Esophagus (tissue), 2 donors: Measurements from ENCODE around the gene SOWAHA. TPM values are rescaled to one million over a fixed set of nuclear protein-coding genes. Genes with fewer than 3 reads are reported as not detected.

Source experiments
- H3K27ac ChIP-seq, 2 donors: one replicate each; pipeline ENCODE4 v1.5.1; 2013; ENCODE audit warnings: low read depth in 2 of 2, mild to moderate bottlenecking in 2 of 2, inconsistent platforms in 1 of 2, low read length in 1 of 2, moderate library complexity in 1 of 2
- H3K27me3 ChIP-seq, 2 donors: one replicate each; pipeline ENCODE4 v1.6.1; 2013; ENCODE audit warnings: low read length in 2 of 2, control low read depth in 1 of 2, mild to moderate bottlenecking in 1 of 2; ENCODE audit not compliant: insufficient read depth in 2 of 2, control insufficient read depth in 1 of 2
- H3K36me3 ChIP-seq, 2 donors: one replicate each; pipeline ENCODE4 v1.6.1; 2013; ENCODE audit warnings: low read length in 1 of 2; ENCODE audit not compliant: control insufficient read depth in 2 of 2, insufficient read depth in 2 of 2
- H3K4me1 ChIP-seq, 2 donors: one replicate each; pipeline ENCODE4 v1.6.1; 2013; ENCODE audit warnings: low read length in 1 of 2; ENCODE audit not compliant: control insufficient read depth in 2 of 2, insufficient read depth in 2 of 2
- H3K4me3 ChIP-seq, 2 donors: one replicate each; pipeline ENCODE4 v1.5.1; 2013; ENCODE audit warnings: low read length in 2 of 2, mild to moderate bottlenecking in 2 of 2, low read depth in 1 of 2, moderate library complexity in 1 of 2
- H3K9me3 ChIP-seq, 2 donors: one replicate each; pipeline ENCODE4 v1.6.1; 2013; ENCODE audit warnings: mild to moderate bottlenecking in 2 of 2, low read depth in 1 of 2, low read length in 1 of 2, moderate library complexity in 1 of 2; ENCODE audit not compliant: control insufficient read depth in 2 of 2, insufficient read depth in 1 of 2
- WGBS, 2 donors: extraction: QIAGEN DNeasy Blood & Tissue Kit; methylation state at CpG; one replicate each; pipeline ENCODE4 v1.1.7; 2013; 5-methylcytosine and 5-hydroxymethylcytosine counted together
- polyA plus RNA-seq, 2 donors: library from polyadenylated mRNA; stranded (reverse); fragments of 200-250 nt; gene quantifications; one replicate each; pipeline ENCODE4 v1.2.3, GENCODE V29; 2013
- donor health status: healthy with polysubstance abuse.
- donor health status: Bipolar disorder and iron deficiency.

SOWAHA gene
- polyA plus RNA-seq, 2 donors, result 0.07 to 0.18 TPM

GRCh38 chr5:132839426-132840301 lies 26.6 kb downstream of the SOWAHA start:
- H3K27me3 ChIP-seq, result no peaks in the 10 kb centered on the region
- H3K36me3 ChIP-seq, result no peaks in the 10 kb centered on the region
- no peak overlapping the region for H3K4me3 ChIP-seq
- H3K9me3 ChIP-seq, result no peaks in the 10 kb centered on the region
- H3K27ac ChIP-seq, result peak overlapping the region; percentile 73 to 93
- 42 to 56% methylated on average over 8 of the region's 8 CpGs for WGBS, 2 donors
- H3K4me1 ChIP-seq, result peaks cover 0 to 6% of the 10 kb centered on the region in 2 donors

- no peaks in the 10 kb centered on the region for H3K27me3 ChIP-seq
- peaks cover 0 to 6% of the 10 kb centered on the region in 2 donors for H3K4me1 ChIP-seq
- no peaks in the 10 kb centered on the region for H3K9me3 ChIP-seq
- no peaks in the 10 kb centered on the region for H3K36me3 ChIP-seq
- H3K4me3 ChIP-seq, result no peak overlapping the region
- WGBS, 2 donors, result 56 to 65% methylated on average over 3 of the region's 3 CpGs
- peak overlapping the region; percentile 73 to 93 for H3K27ac ChIP-seq
These were observed 27.2 kb downstream of the SOWAHA start for GRCh38 chr5:132840313-132840712.

GRCh38 chr5:132840896-132841295 lies 27.8 kb downstream of the SOWAHA start:
- H3K9me3 ChIP-seq, result no peaks in the 10 kb centered on the region
- H3K27me3 ChIP-seq, result no peaks in the 10 kb centered on the region
- no peaks in the 10 kb centered on the region for H3K36me3 ChIP-seq
- no peak overlapping the region for H3K4me3 ChIP-seq
- WGBS, 2 donors, result 54 to 63% methylated on average over 1 of the region's 1 CpG
- H3K4me1 ChIP-seq, result peaks cover 0 to 6% of the 10 kb centered on the region in 2 donors
- H3K27ac ChIP-seq, result peak overlapping the region; percentile 73 to 93

- Histone ChIP-seq H3K4me1 (peaks cover 0 to 6% of the 10 kb centered on the region in 2 donors), H3K27ac (no peak overlapping the region), H3K36me3 (no peaks in the 10 kb centered on the region), H3K27me3 (no peaks in the 10 kb centered on the region), H3K9me3 (no peaks in the 10 kb centered on the region), H3K4me3 (no peak overlapping the region)
- WGBS, 2 donors, result 60 to 86% methylated on average over 4 of the region's 4 CpGs
These were observed 28.2 kb downstream of the SOWAHA start for GRCh38 chr5:132841305-132841704.

- Histone ChIP-seq H3K27ac (no peak overlapping the region), H3K4me3 (no peak overlapping the region), H3K27me3 (no peaks in the 10 kb centered on the region), H3K4me1 (no peaks in the 10 kb centered on the region), H3K9me3 (no peaks in the 10 kb centered on the region), H3K36me3 (no peaks in the 10 kb centered on the region)
- WGBS, 2 donors, result 91 to 94% methylated on average over 8 of the region's 8 CpGs
These were observed 35.2 kb downstream of the SOWAHA start for GRCh38 chr5:132848270-132848669.

- Histone ChIP-seq H3K9me3 (no peaks in the 10 kb centered on the region), H3K27me3 (no peaks in the 10 kb centered on the region), H3K27ac (no peak overlapping the region), H3K4me1 (no peaks in the 10 kb centered on the region), H3K36me3 (no peaks in the 10 kb centered on the region), H3K4me3 (no peak overlapping the region)
- WGBS, 2 donors, result 53 to 61% methylated on average over 1 of the region's 1 CpG
These were observed 36.2 kb downstream of the SOWAHA start for GRCh38 chr5:132849347-132849746.

GRCh38 chr5:132850066-132850465 lies 37.0 kb downstream of the SOWAHA start:
- Histone ChIP-seq H3K27me3 (no peaks in the 10 kb centered on the region), H3K4me1 (no peaks in the 10 kb centered on the region), H3K27ac (no peak overlapping the region), H3K36me3 (no peaks in the 10 kb centered on the region), H3K9me3 (no peaks in the 10 kb centered on the region), H3K4me3 (no peak overlapping the region)
- 72 to 84% methylated on average over 2 of the region's 2 CpGs for WGBS, 2 donors

- no peaks in the 10 kb centered on the region for H3K36me3 ChIP-seq
- no peaks in the 10 kb centered on the region for H3K4me1 ChIP-seq
- H3K9me3 ChIP-seq, result no peaks in the 10 kb centered on the region
- no peak overlapping the region for H3K27ac ChIP-seq
- WGBS, 2 donors, result 80 to 84% methylated on average over 3 of the region's 3 CpGs
- H3K4me3 ChIP-seq, result no peak overlapping the region
- H3K27me3 ChIP-seq, result no peaks in the 10 kb centered on the region
These were observed 40.2 kb downstream of the SOWAHA start for GRCh38 chr5:132853323-132853722.

- 34 to 50% methylated on average over 1 of the region's 1 CpG for WGBS, 2 donors
- H3K4me1 ChIP-seq, result no peaks in the 10 kb centered on the region
- H3K36me3 ChIP-seq, result no peaks in the 10 kb centered on the region
- no peaks in the 10 kb centered on the region for H3K9me3 ChIP-seq
- no peak overlapping the region for H3K27ac ChIP-seq
- no peak overlapping the region for H3K4me3 ChIP-seq
- no peaks in the 10 kb centered on the region for H3K27me3 ChIP-seq
These were observed 40.7 kb downstream of the SOWAHA start for GRCh38 chr5:132853790-132854189.

GRCh38 chr5:132854301-132854700 lies 41.2 kb downstream of the SOWAHA start:
- Histone ChIP-seq H3K27me3 (no peaks in the 10 kb centered on the region), H3K27ac (no peak overlapping the region), H3K9me3 (no peaks in the 10 kb centered on the region), H3K4me1 (no peaks in the 10 kb centered on the region), H3K36me3 (no peaks in the 10 kb centered on the region), H3K4me3 (no peak overlapping the region)
- 39 to 53% methylated on average over 3 of the region's 3 CpGs for WGBS, 2 donors
